ENCODE results near the gene CBY2. TPM values are rescaled to one million over a fixed set of nuclear protein-coding genes. Genes with fewer than 3 reads are reported as not detected.
A peak's percentile ranks its signal among the peaks of the same experiment; 100 is the strongest.

Gene CBY2
- total and polyA plus RNA-seq, 10 of the 15 experiments (the other 5 are each of a cell fraction or from before 2014, with no cell fraction given) = 0.08 to 0.64 (median 0.23) TPM; not detected in 6

DNA sequence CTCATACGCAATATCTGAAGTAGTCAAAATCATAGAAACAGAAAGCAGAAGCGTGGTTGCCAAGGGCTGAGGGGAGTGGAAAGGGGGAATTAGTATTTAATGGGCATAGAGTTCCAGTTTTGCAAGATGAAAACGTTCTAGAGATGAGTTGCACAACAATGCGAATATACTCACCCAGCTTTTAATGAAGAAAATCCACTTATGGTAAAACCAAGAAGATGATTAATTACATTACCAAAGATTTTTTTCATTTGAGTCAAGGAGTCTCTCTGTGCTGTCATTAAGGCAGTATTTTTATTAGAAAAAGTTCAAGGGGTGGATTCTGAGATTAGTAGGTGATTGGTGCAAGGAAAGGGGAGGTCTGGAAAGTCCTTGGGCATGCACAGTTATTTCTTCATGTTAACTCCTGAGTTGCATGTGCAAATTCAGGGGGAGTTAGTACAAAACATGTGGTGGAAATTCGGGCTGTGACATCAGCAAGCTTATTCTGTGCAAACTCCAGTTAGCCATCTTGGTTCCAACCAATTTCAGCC, 6.9 kb upstream of the CBY2 start (continued):
- TF ChIP-seq FOS (IDR thresholded peaks at IDR 0.05; ENCODE audit: borderline replicate concordance, extremely low read depth, insufficient read length) = no peak
- no peak for TF ChIP-seq HCFC1 (IDR thresholded peaks at IDR 0.05; ENCODE audit: low read length)
- no peak for TF ChIP-seq CHD4 (IDR thresholded peaks at IDR 0.05)
- no peak for TF ChIP-seq CEBPZ (IDR thresholded peaks at IDR 0.05; ENCODE audit: low read depth, low read length)
- TF ChIP-seq KDM1A (IDR thresholded peaks at IDR 0.05; ENCODE audit: borderline replicate concordance) = no peak
- no peak for TF ChIP-seq CTCF (IDR thresholded peaks at IDR 0.05 in 2 of 3, conservative IDR thresholded peaks at IDR 0.05 in 1 of 3; ENCODE audit: control insufficient read depth in 2 of 3, extremely low read depth in 1 of 3, insufficient read depth in 1 of 3, low read depth in 3 of 3, low read length in 3 of 3)
- no peak for TF ChIP-seq RB1 (IDR thresholded peaks at IDR 0.05; ENCODE audit: borderline replicate concordance)
- TF ChIP-seq ZBED1 (IDR thresholded peaks at IDR 0.05; ENCODE audit: borderline replicate concordance) = peak; percentile 43; the same call in 1 of the 2 replicates
- TF ChIP-seq SREBF2 (IDR thresholded peaks at IDR 0.05; ENCODE audit: low read length) = no peak
- TF ChIP-seq IKZF2 (IDR thresholded peaks at IDR 0.05) = peak; percentile 74 to 78
- TF ChIP-seq GABPA (IDR thresholded peaks at IDR 0.05; ENCODE audit: low read depth) = 0 out of 2 replicates have a peak, but pooled peaks have one; percentile 19
- no peak for TF ChIP-seq KLF5 (IDR thresholded peaks at IDR 0.05; ENCODE audit: partially characterized antibody)
- peak; percentile 80 for TF ChIP-seq MTA3 (IDR thresholded peaks at IDR 0.05; ENCODE audit: borderline replicate concordance, low read length)
- no peak for TF ChIP-seq SREBF1 (IDR thresholded peaks at IDR 0.05; ENCODE audit: low read length)
- TF ChIP-seq SMARCA5 (IDR thresholded peaks at IDR 0.05) = 0 out of 2 replicates have a peak, but pooled peaks have one; percentile 33
- TF ChIP-seq MYB (IDR thresholded peaks at IDR 0.05; ENCODE audit: borderline replicate concordance, low read depth, low read length) = no peak
- 0 out of 2 replicates have a peak, but pooled peaks have one; percentile 39 for TF ChIP-seq ZNF217 (IDR thresholded peaks at IDR 0.05)
- no peak for TF ChIP-seq TCF7 (IDR thresholded peaks at IDR 0.05; ENCODE audit: borderline replicate concordance)
- TF ChIP-seq, protein P1, sequence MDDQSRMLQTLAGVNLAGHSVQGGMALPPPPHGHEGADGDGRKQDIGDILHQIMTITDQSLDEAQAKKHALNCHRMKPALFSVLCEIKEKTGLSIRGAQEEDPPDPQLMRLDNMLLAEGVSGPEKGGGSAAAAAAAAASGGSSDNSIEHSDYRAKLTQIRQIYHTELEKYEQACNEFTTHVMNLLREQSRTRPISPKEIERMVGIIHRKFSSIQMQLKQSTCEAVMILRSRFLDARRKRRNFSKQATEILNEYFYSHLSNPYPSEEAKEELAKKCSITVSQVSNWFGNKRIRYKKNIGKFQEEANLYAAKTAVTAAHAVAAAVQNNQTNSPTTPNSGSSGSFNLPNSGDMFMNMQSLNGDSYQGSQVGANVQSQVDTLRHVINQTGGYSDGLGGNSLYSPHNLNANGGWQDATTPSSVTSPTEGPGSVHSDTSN (IDR thresholded peaks at IDR 0.05; ENCODE audit: insufficient replicate concordance, low read depth, low read length) = no peak
- TF ChIP-seq BRCA1 (IDR thresholded peaks at IDR 0.05; ENCODE audit: low read depth, low read length) = no peak
- TF ChIP-seq, protein P2, sequence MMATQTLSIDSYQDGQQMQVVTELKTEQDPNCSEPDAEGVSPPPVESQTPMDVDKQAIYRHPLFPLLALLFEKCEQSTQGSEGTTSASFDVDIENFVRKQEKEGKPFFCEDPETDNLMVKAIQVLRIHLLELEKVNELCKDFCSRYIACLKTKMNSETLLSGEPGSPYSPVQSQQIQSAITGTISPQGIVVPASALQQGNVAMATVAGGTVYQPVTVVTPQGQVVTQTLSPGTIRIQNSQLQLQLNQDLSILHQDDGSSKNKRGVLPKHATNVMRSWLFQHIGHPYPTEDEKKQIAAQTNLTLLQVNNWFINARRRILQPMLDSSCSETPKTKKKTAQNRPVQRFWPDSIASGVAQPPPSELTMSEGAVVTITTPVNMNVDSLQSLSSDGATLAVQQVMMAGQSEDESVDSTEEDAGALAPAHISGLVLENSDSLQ (IDR thresholded peaks at IDR 0.05) = peak; percentile 53; the same call in 1 of the 2 replicates
- TF ChIP-seq CEBPB (IDR thresholded peaks at IDR 0.05; ENCODE audit: borderline replicate concordance in 1 of 2, low read depth in 2 of 2, low read length in 2 of 2) = peak in 1 of 2 experiments; percentile 69; a peak in 1 of 4 replicates
- TF ChIP-seq, protein P3, sequence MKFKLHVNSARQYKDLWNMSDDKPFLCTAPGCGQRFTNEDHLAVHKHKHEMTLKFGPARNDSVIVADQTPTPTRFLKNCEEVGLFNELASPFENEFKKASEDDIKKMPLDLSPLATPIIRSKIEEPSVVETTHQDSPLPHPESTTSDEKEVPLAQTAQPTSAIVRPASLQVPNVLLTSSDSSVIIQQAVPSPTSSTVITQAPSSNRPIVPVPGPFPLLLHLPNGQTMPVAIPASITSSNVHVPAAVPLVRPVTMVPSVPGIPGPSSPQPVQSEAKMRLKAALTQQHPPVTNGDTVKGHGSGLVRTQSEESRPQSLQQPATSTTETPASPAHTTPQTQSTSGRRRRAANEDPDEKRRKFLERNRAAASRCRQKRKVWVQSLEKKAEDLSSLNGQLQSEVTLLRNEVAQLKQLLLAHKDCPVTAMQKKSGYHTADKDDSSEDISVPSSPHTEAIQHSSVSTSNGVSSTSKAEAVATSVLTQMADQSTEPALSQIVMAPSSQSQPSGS (IDR thresholded peaks at IDR 0.05; ENCODE audit: low read length) = peak; percentile 53
- TF ChIP-seq HDAC2 (IDR thresholded peaks at IDR 0.05) = no peak

Measured in GM12878 (cell line).